ELR (cell line): Measurements from ENCODE around the gene RFC1.
"Not testable (repeated sequence)": the region's sequence is repeated elsewhere in the genome, so short reads cannot be mapped to it uniquely, and the experiment has no call there.

Source experiments
- DNase-seq: peaks from one replicate; pipeline ENCODE4 v3.0.0-alpha.2; 2015; ENCODE audit warnings: low read depth

RFC1 gene

GRCh38 chr4:39365830-39366771, at the start of gene RFC1:
Gene RFC1, minus strand, starts transcription at chr4:39366362. Its CDS starts 121 bp downstream, at chr4:39366241.
- DNase-seq, result peak; percentile 91

- no peak for DNase-seq
Observed at GRCh38 chr4:39415678-39416283, 49.6 kb upstream of the RFC1 start.

GRCh38 chr4:39411561-39411960, 45.4 kb upstream of the RFC1 start:
- DNase-seq, result not testable (repeated sequence)

GRCh38 chr4:39410415-39410814, 44.3 kb upstream of the RFC1 start:
- peak; percentile 46 for DNase-seq

- DNase-seq, result no peak
Observed at GRCh38 chr4:39407584-39407885, 41.4 kb upstream of the RFC1 start.

GRCh38 chr4:39406763-39407583, 40.8 kb upstream of the RFC1 start, which contains the start of gene KLB:
Gene KLB, plus strand, starts transcription at chr4:39406930. Its CDS starts 20 bp downstream, at chr4:39406950.
- no peak for DNase-seq

GRCh38 chr4:39401640-39402039, 35.5 kb upstream of the RFC1 start:
- not testable (repeated sequence) for DNase-seq

GRCh38 chr4:39394706-39395105, 28.5 kb upstream of the RFC1 start:
- DNase-seq, result no peak

- DNase-seq, result no peak
Observed at GRCh38 chr4:39390603-39391002, 24.4 kb upstream of the RFC1 start.

GRCh38 chr4:39384563-39384962, 18.4 kb upstream of the RFC1 start:
- no peak for DNase-seq

GRCh38 chr4:39383690-39384089, 17.5 kb upstream of the RFC1 start:
- DNase-seq, result no peak

GRCh38 chr4:39375478-39375877, 9.3 kb upstream of the RFC1 start:
- DNase-seq, result no peak

- not testable (repeated sequence) for DNase-seq
Observed at GRCh38 chr4:39371209-39371608, 5.0 kb upstream of the RFC1 start.

GRCh38 chr4:39369301-39369700, 3.1 kb upstream of the RFC1 start:
- DNase-seq, result no peak

GRCh38 chr4:39367166-39367565, 1.0 kb upstream of the RFC1 start:
- no peak for DNase-seq

GRCh38 chr4:39365360-39365759, 802 bp downstream of the RFC1 start:
- no peak for DNase-seq

- DNase-seq, result no peak
Observed at GRCh38 chr4:39363773-39364393, 2.3 kb downstream of the RFC1 start.

- no peak for DNase-seq
Observed at GRCh38 chr4:39362827-39363226, 3.3 kb downstream of the RFC1 start.

GRCh38 chr4:39360611-39361010, 5.6 kb downstream of the RFC1 start:
- not testable (repeated sequence) for DNase-seq

GRCh38 chr4:39357002-39357401, 9.2 kb downstream of the RFC1 start:
- no peak for DNase-seq

- no peak for DNase-seq
Observed at GRCh38 chr4:39354254-39354552, 12.0 kb downstream of the RFC1 start.
